H1 (cell line): ENCODE measurements around the gene DDR2.

Experiments used
- EZH2 ChIP-seq: fragments of 200-600 bp; sonication (generic); IDR thresholded peaks from 2 replicates; pipeline ENCODE4 v1.7.1; 2012; ENCODE audit warnings: low read depth, mild to moderate bottlenecking, moderate library complexity, low read length, inconsistent platforms; ENCODE audit not compliant: severe bottlenecking
- GTF2F1 ChIP-seq: IDR thresholded peaks from 2 replicates; pipeline ENCODE4 v1.6.1; 2012; ENCODE audit warnings: low read depth, low read length, improper control_type of control experiment, borderline replicate concordance
- MAFK ChIP-seq: IDR thresholded peaks from 2 replicates; pipeline ENCODE4 v1.6.1; 2012; ENCODE audit warnings: low read depth, mild to moderate bottlenecking, improper control_type of control experiment, low read length
- POLR2A ChIP-seq, 2 experiments: IDR thresholded peaks; 1 replicate in 1 of 2; 2 replicates in 1 of 2; pipeline ENCODE4 v1.6.1; 2011; ENCODE audit warnings: low read depth in 2 of 2, low read length in 2 of 2, mild to moderate bottlenecking in 2 of 2; ENCODE audit errors: control extremely low read depth in 1 of 2
- TAF1 ChIP-seq: IDR thresholded peaks from 2 replicates; pipeline ENCODE4 v1.6.1; 2011; ENCODE audit warnings: mild to moderate bottlenecking, low read depth, low read length
- TBP ChIP-seq: IDR thresholded peaks from 2 replicates; pipeline ENCODE4 v1.6.1; 2011; ENCODE audit warnings: low read depth, low read length, improper control_type of control experiment
- TF ChIP-seq, protein P1 (sequence below), 3 experiments: IDR thresholded peaks; 1 replicate in 2 of 3; 2 replicates in 1 of 3; pipeline versions ENCODE4 v1.5.1 to v1.6.1; 2011; ENCODE audit warnings: low read length in 3 of 3, mild to moderate bottlenecking in 3 of 3, inconsistent platforms in 2 of 3, low read depth in 1 of 3, moderate library complexity in 1 of 3; ENCODE audit not compliant: insufficient read depth in 1 of 3; ENCODE audit errors: control extremely low read depth in 1 of 3
- TF ChIP-seq, protein P2 (sequence below): IDR thresholded peaks from 2 replicates; pipeline ENCODE4 v1.6.1; 2011; ENCODE audit warnings: low read depth, mild to moderate bottlenecking, low read length; ENCODE audit not compliant: insufficient read depth

DNA sequence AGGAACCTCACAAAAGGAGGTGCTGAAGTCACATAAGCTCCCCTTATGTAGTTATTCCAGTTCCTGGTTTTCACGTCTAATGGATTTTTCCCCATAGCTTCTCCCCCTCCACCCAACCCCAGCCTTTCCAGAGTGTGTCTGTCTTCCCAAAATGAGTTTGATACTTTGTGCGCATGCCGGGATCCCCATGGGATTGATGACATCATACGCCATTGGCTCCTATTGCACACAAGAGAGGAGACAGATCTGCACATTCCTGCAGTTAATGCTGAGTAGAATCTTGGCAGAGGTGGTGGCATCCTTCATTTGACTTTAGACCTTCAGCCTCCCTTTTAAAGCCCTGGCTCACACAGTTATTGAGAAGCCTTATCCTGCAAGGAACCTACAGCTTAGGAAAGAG lies 71.4 kb downstream of the DDR2 start:
- TF ChIP-seq, protein P1, sequence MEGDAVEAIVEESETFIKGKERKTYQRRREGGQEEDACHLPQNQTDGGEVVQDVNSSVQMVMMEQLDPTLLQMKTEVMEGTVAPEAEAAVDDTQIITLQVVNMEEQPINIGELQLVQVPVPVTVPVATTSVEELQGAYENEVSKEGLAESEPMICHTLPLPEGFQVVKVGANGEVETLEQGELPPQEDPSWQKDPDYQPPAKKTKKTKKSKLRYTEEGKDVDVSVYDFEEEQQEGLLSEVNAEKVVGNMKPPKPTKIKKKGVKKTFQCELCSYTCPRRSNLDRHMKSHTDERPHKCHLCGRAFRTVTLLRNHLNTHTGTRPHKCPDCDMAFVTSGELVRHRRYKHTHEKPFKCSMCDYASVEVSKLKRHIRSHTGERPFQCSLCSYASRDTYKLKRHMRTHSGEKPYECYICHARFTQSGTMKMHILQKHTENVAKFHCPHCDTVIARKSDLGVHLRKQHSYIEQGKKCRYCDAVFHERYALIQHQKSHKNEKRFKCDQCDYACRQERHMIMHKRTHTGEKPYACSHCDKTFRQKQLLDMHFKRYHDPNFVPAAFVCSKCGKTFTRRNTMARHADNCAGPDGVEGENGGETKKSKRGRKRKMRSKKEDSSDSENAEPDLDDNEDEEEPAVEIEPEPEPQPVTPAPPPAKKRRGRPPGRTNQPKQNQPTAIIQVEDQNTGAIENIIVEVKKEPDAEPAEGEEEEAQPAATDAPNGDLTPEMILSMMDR (IDR thresholded peaks at IDR 0.05; ENCODE audit: control extremely low read depth in 1 of 3, insufficient read depth in 1 of 3, low read depth in 1 of 3, low read length in 3 of 3) = no peak
- TF ChIP-seq TAF1 (no peak), EZH2 (no peak), POLR2A (IDR thresholded peaks at IDR 0.05; ENCODE audit: control extremely low read depth in 1 of 2, low read depth in 2 of 2, low read length in 2 of 2) (no peak), TBP (no peak), MAFK (no peak), GTF2F1 (no peak)
- TF ChIP-seq, protein P2, sequence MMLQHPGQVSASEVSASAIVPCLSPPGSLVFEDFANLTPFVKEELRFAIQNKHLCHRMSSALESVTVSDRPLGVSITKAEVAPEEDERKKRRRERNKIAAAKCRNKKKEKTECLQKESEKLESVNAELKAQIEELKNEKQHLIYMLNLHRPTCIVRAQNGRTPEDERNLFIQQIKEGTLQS = no peak
